HEK293 (cell line): ENCODE data around the gene UNC13A.
A peak's percentile ranks its signal among the peaks of the same experiment; 100 is the strongest.

Source experiments
- SETDB1 ChIP-seq: IDR thresholded peaks from one replicate; pipeline ENCODE4 v1.6.1; 2017; ENCODE audit warnings: mild to moderate bottlenecking, low read length, moderate library complexity, mixed read lengths; ENCODE audit not compliant: insufficient read length
- ZNF140 ChIP-seq: fragments of 450-650 bp; formaldehyde crosslinking; IDR thresholded peaks from 2 replicates; pipeline ENCODE4 v1.5.1; 2016; ENCODE audit warnings: missing biosample characterization, missing genetic modification characterization
- ZNF24 ChIP-seq: fragments of 450-650 bp; formaldehyde crosslinking; IDR thresholded peaks from 2 replicates; pipeline ENCODE4 v1.5.1; 2016; ENCODE audit warnings: missing biosample characterization, missing genetic modification characterization
- ZNF629 ChIP-seq: fragments of 450-650 bp; formaldehyde crosslinking; IDR thresholded peaks from 2 replicates; pipeline ENCODE4 v1.5.1; 2017; ENCODE audit warnings: missing biosample characterization, missing genetic modification characterization
- TF ChIP-seq, protein P1 (sequence below): fragments of 450-650 bp; formaldehyde crosslinking; IDR thresholded peaks from 2 replicates; pipeline ENCODE4 v1.5.1; 2016; ENCODE audit warnings: missing biosample characterization, missing genetic modification characterization
- TF ChIP-seq, protein P2 (sequence below): fragments of 450-650 bp; formaldehyde crosslinking; IDR thresholded peaks from 2 replicates; pipeline ENCODE4 v1.5.1; 2016; ENCODE audit warnings: missing biosample characterization, missing genetic modification characterization

- TF ChIP-seq ZNF24 (tag by site-specific recombination) (no peak), SETDB1 (no peak), ZNF629 (0 out of 2 replicates have a peak, but pooled peaks have one; percentile 13), ZNF140 (tag by site-specific recombination) (no peak)
- TF ChIP-seq, protein P1, sequence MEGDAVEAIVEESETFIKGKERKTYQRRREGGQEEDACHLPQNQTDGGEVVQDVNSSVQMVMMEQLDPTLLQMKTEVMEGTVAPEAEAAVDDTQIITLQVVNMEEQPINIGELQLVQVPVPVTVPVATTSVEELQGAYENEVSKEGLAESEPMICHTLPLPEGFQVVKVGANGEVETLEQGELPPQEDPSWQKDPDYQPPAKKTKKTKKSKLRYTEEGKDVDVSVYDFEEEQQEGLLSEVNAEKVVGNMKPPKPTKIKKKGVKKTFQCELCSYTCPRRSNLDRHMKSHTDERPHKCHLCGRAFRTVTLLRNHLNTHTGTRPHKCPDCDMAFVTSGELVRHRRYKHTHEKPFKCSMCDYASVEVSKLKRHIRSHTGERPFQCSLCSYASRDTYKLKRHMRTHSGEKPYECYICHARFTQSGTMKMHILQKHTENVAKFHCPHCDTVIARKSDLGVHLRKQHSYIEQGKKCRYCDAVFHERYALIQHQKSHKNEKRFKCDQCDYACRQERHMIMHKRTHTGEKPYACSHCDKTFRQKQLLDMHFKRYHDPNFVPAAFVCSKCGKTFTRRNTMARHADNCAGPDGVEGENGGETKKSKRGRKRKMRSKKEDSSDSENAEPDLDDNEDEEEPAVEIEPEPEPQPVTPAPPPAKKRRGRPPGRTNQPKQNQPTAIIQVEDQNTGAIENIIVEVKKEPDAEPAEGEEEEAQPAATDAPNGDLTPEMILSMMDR (tag by site-specific recombination) = no peak
- TF ChIP-seq, protein P2, sequence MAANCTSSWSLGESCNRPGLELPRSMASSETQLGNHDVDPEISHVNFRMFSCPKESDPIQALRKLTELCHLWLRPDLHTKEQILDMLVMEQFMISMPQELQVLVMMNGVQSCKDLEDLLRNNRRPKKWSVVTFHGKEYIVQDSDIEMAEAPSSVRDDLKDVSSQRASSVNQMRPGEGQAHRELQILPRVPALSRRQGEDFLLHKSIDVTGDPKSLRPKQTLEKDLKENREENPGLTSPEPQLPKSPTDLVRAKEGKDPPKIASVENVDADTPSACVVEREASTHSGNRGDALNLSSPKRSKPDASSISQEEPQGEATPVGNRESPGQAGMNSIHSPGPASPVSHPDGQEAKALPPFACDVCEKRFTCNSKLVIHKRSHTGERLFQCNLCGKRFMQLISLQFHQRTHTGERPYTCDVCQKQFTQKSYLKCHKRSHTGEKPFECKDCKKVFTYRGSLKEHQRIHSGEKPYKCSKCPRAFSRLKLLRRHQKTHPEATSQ (tag by site-specific recombination) = no peak
Observed at GRCh38 chr19:17686023-17686521, 2.1 kb downstream of the UNC13A start.
